ENCODE measurements around the gene HIPK3.

- no peak for TF ChIP-seq POLR2A (IDR thresholded peaks at IDR 0.05; ENCODE audit: low read depth, low read length)
- no peak for TF ChIP-seq POLR2AphosphoS5 (IDR thresholded peaks at IDR 0.05; ENCODE audit: low read depth, low read length)
These were observed 60.5 kb downstream of the HIPK3 start for GRCh38 chr11:33317662-33318061.

Measured in GM12891 (cell line).